ENCODE results near the gene NAALADL2. TPM values are rescaled to one million over a fixed set of nuclear protein-coding genes. Genes with fewer than 3 reads are reported as not detected.

Gene NAALADL2
- polyA plus RNA-seq, 1 donor from 2014 or later: 1.6 TPM

DNA sequence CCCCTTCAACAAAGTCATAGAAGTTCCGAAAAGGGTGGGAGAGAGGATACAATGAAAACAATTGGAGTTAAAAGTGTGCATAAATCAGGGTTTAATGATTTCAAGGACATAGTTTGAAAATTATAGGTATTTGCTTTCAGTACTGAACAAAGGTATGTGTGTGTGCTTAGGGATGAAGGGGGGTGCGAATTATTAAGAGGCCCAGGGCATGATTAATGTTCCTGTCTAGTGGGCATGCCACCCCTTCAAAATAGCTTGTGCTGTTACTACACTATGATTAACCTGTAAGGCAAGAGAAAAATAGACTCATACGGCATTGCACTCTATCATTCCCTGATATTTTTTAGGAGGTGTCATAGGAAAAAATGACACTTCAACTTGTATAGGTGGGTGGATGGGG lies 731.6 kb downstream of the NAALADL2 start (continued):
- TF ChIP-seq SMC3 (conservative IDR thresholded peaks at IDR 0.05; ENCODE audit: poor library complexity) (no peak), POLR2AphosphoS5 (IDR thresholded peaks at IDR 0.05) (no peak), EP300 (conservative IDR thresholded peaks at IDR 0.05; ENCODE audit: poor library complexity, severe bottlenecking) (no peak)

DNA sequence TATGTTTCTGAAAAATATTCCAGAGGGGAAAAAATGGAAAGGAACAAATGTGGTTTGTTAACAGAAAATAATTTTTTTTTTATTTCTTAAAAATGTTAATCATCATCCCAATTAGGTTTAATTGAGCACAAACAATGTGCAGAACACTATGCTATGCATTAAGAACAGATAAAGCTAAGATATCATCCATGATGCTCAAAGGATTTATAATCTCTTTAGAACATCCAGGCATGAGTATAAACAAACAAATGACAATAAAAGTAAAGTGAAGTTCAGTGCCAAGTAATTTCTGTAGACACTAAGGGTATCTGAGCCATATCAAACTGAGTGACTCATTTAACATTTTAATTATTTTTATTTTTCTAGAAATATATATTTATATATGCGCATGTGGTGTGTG lies 732.2 kb downstream of the NAALADL2 start:
- no peak overlapping the region for H3K4me2 ChIP-seq (ENCODE audit: low read length)
- H3K79me2 ChIP-seq (replicated peaks; ENCODE audit: insufficient read depth, low read length): no peaks in the 10 kb centered on the region
- no peak overlapping the region for H3K9ac ChIP-seq (ENCODE audit: low read length)
- no peaks in the 10 kb centered on the region for H3F3A ChIP-seq (ENCODE audit: insufficient read depth, low read length, poor library complexity, severe bottlenecking)
- no peak overlapping the region for H2AFZ ChIP-seq (ENCODE audit: low read depth, low read length)
- no peaks in the 10 kb centered on the region for H3K9me3 ChIP-seq (ENCODE audit: low read length)
- no peaks in the 10 kb centered on the region for H3K27me3 ChIP-seq (ENCODE audit: insufficient read depth, low read depth, low read length)
- H4K20me1 ChIP-seq (ENCODE audit: insufficient read depth): no peaks in the 10 kb centered on the region
- H3K27ac ChIP-seq (ENCODE audit: low read length): no peak overlapping the region
- TF ChIP-seq POLR2AphosphoS5 (IDR thresholded peaks at IDR 0.05) (no peak), REST (IDR thresholded peaks at IDR 0.05; ENCODE audit: borderline replicate concordance) (no peak), EZH2 (IDR thresholded peaks at IDR 0.05; ENCODE audit: borderline replicate concordance, insufficient read depth, low read length, poor library complexity, severe bottlenecking) (no peak), MXI1 (conservative IDR thresholded peaks at IDR 0.05; ENCODE audit: poor library complexity, severe bottlenecking) (no peak), RAD21 (conservative IDR thresholded peaks at IDR 0.05) (no peak), TAF1 (IDR thresholded peaks at IDR 0.05; ENCODE audit: low read depth) (no peak), EP300 (conservative IDR thresholded peaks at IDR 0.05; ENCODE audit: poor library complexity, severe bottlenecking) (no peak)
- TF ChIP-seq, protein P1, sequence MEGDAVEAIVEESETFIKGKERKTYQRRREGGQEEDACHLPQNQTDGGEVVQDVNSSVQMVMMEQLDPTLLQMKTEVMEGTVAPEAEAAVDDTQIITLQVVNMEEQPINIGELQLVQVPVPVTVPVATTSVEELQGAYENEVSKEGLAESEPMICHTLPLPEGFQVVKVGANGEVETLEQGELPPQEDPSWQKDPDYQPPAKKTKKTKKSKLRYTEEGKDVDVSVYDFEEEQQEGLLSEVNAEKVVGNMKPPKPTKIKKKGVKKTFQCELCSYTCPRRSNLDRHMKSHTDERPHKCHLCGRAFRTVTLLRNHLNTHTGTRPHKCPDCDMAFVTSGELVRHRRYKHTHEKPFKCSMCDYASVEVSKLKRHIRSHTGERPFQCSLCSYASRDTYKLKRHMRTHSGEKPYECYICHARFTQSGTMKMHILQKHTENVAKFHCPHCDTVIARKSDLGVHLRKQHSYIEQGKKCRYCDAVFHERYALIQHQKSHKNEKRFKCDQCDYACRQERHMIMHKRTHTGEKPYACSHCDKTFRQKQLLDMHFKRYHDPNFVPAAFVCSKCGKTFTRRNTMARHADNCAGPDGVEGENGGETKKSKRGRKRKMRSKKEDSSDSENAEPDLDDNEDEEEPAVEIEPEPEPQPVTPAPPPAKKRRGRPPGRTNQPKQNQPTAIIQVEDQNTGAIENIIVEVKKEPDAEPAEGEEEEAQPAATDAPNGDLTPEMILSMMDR (IDR thresholded peaks at IDR 0.05; ENCODE audit: poor library complexity, severe bottlenecking): no peak
- H3K36me3 ChIP-seq (ENCODE audit: insufficient read depth, low read length): no peaks in the 10 kb centered on the region
- no peak overlapping the region for H3K4me3 ChIP-seq (ENCODE audit: low read length)
- H3K9me2 ChIP-seq (ENCODE audit: insufficient read depth, low read length): no peaks in the 10 kb centered on the region

DNA sequence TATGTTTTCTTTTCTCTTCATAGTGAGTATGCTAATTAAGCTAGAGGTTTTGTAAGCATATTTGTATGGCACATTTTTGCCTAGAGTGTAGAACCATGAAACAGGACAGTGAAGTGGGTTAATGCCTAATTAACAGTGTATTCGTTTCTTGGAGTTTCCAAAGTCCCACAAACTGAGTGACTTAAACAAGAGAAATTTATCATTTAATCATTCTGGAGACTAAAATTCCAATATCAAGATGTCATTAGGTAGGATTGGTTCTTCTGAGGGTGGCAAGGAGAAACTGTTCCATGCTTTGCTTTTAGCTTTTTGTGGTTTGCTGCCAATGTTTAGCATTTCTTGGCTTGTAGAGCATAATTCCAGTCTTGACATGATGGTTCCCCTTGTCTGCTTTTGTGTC lies 734.2 kb downstream of the NAALADL2 start:
- no peaks in the 10 kb centered on the region for H3K9me2 ChIP-seq (ENCODE audit: insufficient read depth, low read length)
- H3K4me3 ChIP-seq (ENCODE audit: low read length): no peak overlapping the region
- H3K9ac ChIP-seq (ENCODE audit: low read length): no peak overlapping the region
- no peak overlapping the region for H3K4me2 ChIP-seq (ENCODE audit: low read length)
- H3K9me3 ChIP-seq (ENCODE audit: low read length): no peaks in the 10 kb centered on the region
- H4K20me1 ChIP-seq (ENCODE audit: insufficient read depth): no peaks in the 10 kb centered on the region
- no peak for TF ChIP-seq POLR2AphosphoS5 (IDR thresholded peaks at IDR 0.05)
- TF ChIP-seq, protein P1 (IDR thresholded peaks at IDR 0.05; ENCODE audit: poor library complexity, severe bottlenecking): no peak
- no peak for TF ChIP-seq RAD21 (conservative IDR thresholded peaks at IDR 0.05)
- TF ChIP-seq EZH2 (IDR thresholded peaks at IDR 0.05; ENCODE audit: borderline replicate concordance, insufficient read depth, low read length, poor library complexity, severe bottlenecking): no peak
- TF ChIP-seq EP300 (conservative IDR thresholded peaks at IDR 0.05; ENCODE audit: poor library complexity, severe bottlenecking): no peak
- TF ChIP-seq TAF1 (IDR thresholded peaks at IDR 0.05; ENCODE audit: low read depth): no peak
- no peak for TF ChIP-seq REST (IDR thresholded peaks at IDR 0.05; ENCODE audit: borderline replicate concordance)
- no peak for TF ChIP-seq SMC3 (conservative IDR thresholded peaks at IDR 0.05; ENCODE audit: poor library complexity)
- TF ChIP-seq MXI1 (conservative IDR thresholded peaks at IDR 0.05; ENCODE audit: poor library complexity, severe bottlenecking): no peak
- H3K27ac ChIP-seq (ENCODE audit: low read length): no peak overlapping the region
- H2AFZ ChIP-seq (ENCODE audit: low read depth, low read length): no peak overlapping the region
- no peaks in the 10 kb centered on the region for H3K79me2 ChIP-seq (replicated peaks; ENCODE audit: insufficient read depth, low read length)
- H3K36me3 ChIP-seq (ENCODE audit: insufficient read depth, low read length): no peaks in the 10 kb centered on the region
- H3F3A ChIP-seq (ENCODE audit: insufficient read depth, low read length, poor library complexity, severe bottlenecking): no peaks in the 10 kb centered on the region
- no peaks in the 10 kb centered on the region for H3K27me3 ChIP-seq (ENCODE audit: insufficient read depth, low read depth, low read length)
